IMR-90 (cell line): ENCODE data around the gene ABI3. TPM values are rescaled to one million over a fixed set of nuclear protein-coding genes. Genes with fewer than 3 reads are reported as not detected.

Experiments used
- ATAC-seq: fragments of 200-7000 bp; cut with Tn5 transposase; 2 replicates; pipeline ENCODE4 v1.9.1; 2020; ENCODE audit warnings: low read depth, mild to moderate bottlenecking, moderate library complexity
- BruUV-seq: library from RNA; stranded (reverse); fragments of 400-500 nt; replicated peaks from 2 replicates; lab custom pipeline; 2021; lab: Mats Ljungman, UMichigan
- CTCF ChIA-PET: fragments of 300-600 bp; formaldehyde crosslinking; extraction: SDS; loops from one replicate; lab custom pipeline; 2021; ENCODE audit warnings: antibody characterized with exemption; lab: Yijun Ruan, JAX
- POLR2A ChIA-PET: fragments of 300-600 bp; sonication (Branson Sonifier 250); formaldehyde crosslinking; loops from one replicate; lab custom pipeline; 2022; ENCODE audit warnings: antibody characterized with exemption; ENCODE audit not compliant: unreplicated experiment; lab: Charles Lee
- DNase-seq: peaks from one replicate; pipeline ENCODE4 v3.0.0; 2013
- H2AFZ ChIP-seq: replicated peaks from 2 replicates; pipeline ENCODE3; 2013; ENCODE audit warnings: low read length, mild to moderate bottlenecking; ENCODE audit not compliant: poor library complexity
- H2AK5ac ChIP-seq: 2 replicates; pipeline ENCODE4 v1.6.1; 2013; ENCODE audit warnings: low read depth, low read length, inconsistent platforms
- H2AK9ac ChIP-seq: replicated peaks from 2 replicates; pipeline ENCODE3; 2013; ENCODE audit warnings: mild to moderate bottlenecking, low read depth, low read length, moderate library complexity; ENCODE audit not compliant: poor library complexity
- H2BK120ac ChIP-seq: 2 replicates; pipeline ENCODE4 v1.6.1; 2013; ENCODE audit warnings: low read depth, low read length, inconsistent platforms
- H2BK15ac ChIP-seq: 3 replicates; pipeline ENCODE4 v1.6.1; 2013; ENCODE audit warnings: low read depth, low read length, inconsistent platforms
- H2BK20ac ChIP-seq: 2 replicates; pipeline ENCODE4 v1.6.1; 2013; ENCODE audit warnings: low read depth, mild to moderate bottlenecking, inconsistent platforms, low read length, moderate library complexity
- H2BK5ac ChIP-seq: 2 replicates; pipeline ENCODE4 v1.6.1; 2013; ENCODE audit warnings: mild to moderate bottlenecking, low read depth, low read length, inconsistent platforms; ENCODE audit not compliant: poor library complexity, severe bottlenecking
- H3K14ac ChIP-seq: replicated peaks from 2 replicates; pipeline ENCODE4 v1.6.1; 2013; ENCODE audit warnings: low read depth, low read length, inconsistent platforms
- H3K18ac ChIP-seq: 2 replicates; pipeline ENCODE4 v1.6.1; 2013; ENCODE audit warnings: low read depth, low read length, control low read depth
- H3K23ac ChIP-seq: 2 replicates; pipeline ENCODE4 v1.6.1; 2013; ENCODE audit warnings: low read depth, low read length, inconsistent platforms
- H3K27ac ChIP-seq: 2 replicates; pipeline ENCODE4 v1.5.1; 2013; ENCODE audit warnings: mild to moderate bottlenecking, control low read depth, low read length; ENCODE audit not compliant: insufficient read depth
- H3K27me3 ChIP-seq: 2 replicates; pipeline ENCODE4 v1.6.1; 2013; ENCODE audit warnings: low read length; ENCODE audit not compliant: control insufficient read depth, insufficient read depth
- H3K36me3 ChIP-seq: 2 replicates; pipeline ENCODE4 v1.6.1; 2013; ENCODE audit warnings: low read length, mixed read lengths; ENCODE audit not compliant: control insufficient read depth, insufficient read depth
- H3K4ac ChIP-seq: 2 replicates; pipeline ENCODE4 v1.6.1; 2013; ENCODE audit warnings: low read depth, low read length, inconsistent platforms
- H3K4me1 ChIP-seq: 2 replicates; pipeline ENCODE4 v1.6.1; 2013; ENCODE audit warnings: low read length, mixed read lengths; ENCODE audit not compliant: control insufficient read depth, insufficient read depth
- H3K4me2 ChIP-seq: 2 replicates; pipeline ENCODE4 v1.6.1; 2013; ENCODE audit warnings: low read depth, mild to moderate bottlenecking, control low read depth, low read length, moderate library complexity
- H3K4me3 ChIP-seq: 2 replicates; pipeline ENCODE4 v1.5.1; 2013; ENCODE audit warnings: low read depth, mild to moderate bottlenecking, control low read depth, low read length, moderate library complexity; ENCODE audit not compliant: insufficient read depth
- H3K56ac ChIP-seq: 2 replicates; pipeline ENCODE4 v1.6.1; 2013; ENCODE audit warnings: low read length, inconsistent platforms; ENCODE audit not compliant: insufficient read depth; ENCODE audit errors: extremely low read depth
- H3K79me1 ChIP-seq, 2 experiments: 2 replicates each; pipeline ENCODE4 v1.6.1; 2013; ENCODE audit warnings: low read length in 2 of 2, inconsistent platforms in 1 of 2, low read depth in 1 of 2
- H3K9ac ChIP-seq: 2 replicates; pipeline ENCODE4 v1.6.1; 2013; ENCODE audit warnings: low read depth, low read length, control low read depth
- H3K9me1 ChIP-seq: 2 replicates; pipeline ENCODE4 v1.6.1; 2013; ENCODE audit warnings: low read length, inconsistent platforms; ENCODE audit not compliant: insufficient read depth
- H3K9me3 ChIP-seq: 2 replicates; pipeline ENCODE4 v1.6.1; 2013; ENCODE audit warnings: low read length; ENCODE audit not compliant: control insufficient read depth, insufficient read depth
- H4K20me1 ChIP-seq: 2 replicates; pipeline ENCODE4 v1.6.1; 2013; ENCODE audit warnings: low read length, inconsistent platforms; ENCODE audit not compliant: insufficient read depth
- H4K5ac ChIP-seq: 2 replicates; pipeline ENCODE4 v1.6.1; 2013; ENCODE audit warnings: mild to moderate bottlenecking, low read depth, low read length, control low read depth
- H4K8ac ChIP-seq, 2 experiments: 2 replicates each; pipeline ENCODE4 v1.6.1; 2013; ENCODE audit warnings: low read depth in 2 of 2, low read length in 2 of 2, control low read depth in 1 of 2, inconsistent platforms in 1 of 2
- H4K91ac ChIP-seq: 2 replicates; pipeline ENCODE4 v1.6.1; 2013; ENCODE audit warnings: low read depth, low read length, inconsistent platforms; ENCODE audit not compliant: insufficient read depth
- BHLHE40 ChIP-seq: fragments of 150-350 bp; IDR thresholded peaks from 2 replicates; pipeline ENCODE4 v1.6.1; 2016; ENCODE audit warnings: mild to moderate bottlenecking, low read depth, low read length
- CEBPB ChIP-seq: IDR thresholded peaks from 2 replicates; pipeline ENCODE4 v1.6.1; 2012; ENCODE audit warnings: low read depth, low read length, improper control_type of control experiment
- CHD1 ChIP-seq: IDR thresholded peaks from 2 replicates; pipeline ENCODE4 v1.6.1; 2012; ENCODE audit warnings: low read depth, low read length, improper control_type of control experiment
- FOS ChIP-seq: fragments of 150-350 bp; IDR thresholded peaks from 2 replicates; pipeline ENCODE4 v1.6.1; 2016; ENCODE audit warnings: low read depth, low read length
- MAFK ChIP-seq: IDR thresholded peaks from 2 replicates; pipeline ENCODE4 v1.6.1; 2012; ENCODE audit warnings: low read depth, low read length, improper control_type of control experiment
- MAZ ChIP-seq: IDR thresholded peaks from 2 replicates; pipeline ENCODE4 v1.6.1; 2012; ENCODE audit warnings: low read depth, mild to moderate bottlenecking, low read length, improper control_type of control experiment, moderate library complexity, borderline replicate concordance
- MXI1 ChIP-seq: IDR thresholded peaks from 2 replicates; pipeline ENCODE4 v1.6.1; 2012; ENCODE audit warnings: low read depth, mild to moderate bottlenecking, low read length, moderate library complexity, borderline replicate concordance
- NFE2L2 ChIP-seq: fragments of 150-350 bp; IDR thresholded peaks from 2 replicates; pipeline ENCODE4 v1.6.1; 2016; ENCODE audit warnings: low read depth, mild to moderate bottlenecking, low read length
- POLR2A ChIP-seq: IDR thresholded peaks from 2 replicates; pipeline ENCODE4 v1.6.1; 2012; ENCODE audit warnings: mild to moderate bottlenecking, low read depth, low read length
- RAD21 ChIP-seq: IDR thresholded peaks from 2 replicates; pipeline ENCODE4 v1.6.1; 2012; ENCODE audit warnings: low read length, improper control_type of control experiment
- RCOR1 ChIP-seq: IDR thresholded peaks from 2 replicates; pipeline ENCODE4 v1.6.1; 2012; ENCODE audit warnings: mild to moderate bottlenecking, low read length, improper control_type of control experiment; ENCODE audit not compliant: insufficient replicate concordance
- RFX5 ChIP-seq: IDR thresholded peaks from 2 replicates; pipeline ENCODE4 v1.8.0; 2012; ENCODE audit warnings: low read depth, mild to moderate bottlenecking, low read length, moderate library complexity
- SMC3 ChIP-seq: fragments of 150-350 bp; IDR thresholded peaks from 2 replicates; pipeline ENCODE4 v1.6.1; 2016; ENCODE audit warnings: low read depth, mild to moderate bottlenecking, antibody characterized with exemption, low read length, moderate library complexity
- WGBS, 2 experiments: methylation state at CpG; one replicate each; pipeline versions ENCODE4 v1.1.5 to v1.1.7; 2013; ENCODE audit warnings: missing lambda C conversion rate in 2 of 2; ENCODE audit not compliant: insufficient read length in 1 of 2; ENCODE audit errors: extremely low coverage in 2 of 2; 5-methylcytosine and 5-hydroxymethylcytosine counted together
- dilution Hi-C: fragments of 300-500 bp; cut with HindIII; formaldehyde crosslinking; loops from one replicate; pipeline ENCODE4 v1.14.3; 2018; ENCODE audit warnings: low sequenced_read_pairs; ENCODE audit not compliant: unreplicated experiment
- in situ Hi-C: fragments of 300-500 bp; cut with MboI; formaldehyde crosslinking; loops from 3 replicates; pipeline ENCODE4 v1.14.3; 2019; ENCODE audit warnings: low sequenced_read_pairs, inconsistent platforms, mixed read lengths
- intact Hi-C: fragments of 100-400 bp; cut with micrococcal nuclease; formaldehyde crosslinking; loops from 2 replicates; pipeline ENCODE4 v1.10.0; 2022
- polyA plus RNA-seq, 3 experiments: library from polyadenylated mRNA; depleted of rRNA; stranded (reverse); fragments of >200 nt; gene quantifications; 2 replicates each; pipeline ENCODE4 v1.2.3, GENCODE V29; 2012; ENCODE audit warnings: low replicate concordance in 1 of 3
- total RNA-seq: library from RNA; depleted of rRNA; stranded (reverse); fragments of >200 nt; gene quantifications from 2 replicates; pipeline ENCODE4 v1.2.3, GENCODE V29; 2012
- TF ChIP-seq, protein P1 (sequence below): fragments of 150-350 bp; IDR thresholded peaks from 2 replicates; pipeline ENCODE4 v1.6.1; 2017; ENCODE audit warnings: mild to moderate bottlenecking, antibody characterized with exemption, low read length, low read depth
- TF ChIP-seq, protein P2 (sequence below): fragments of 150-350 bp; IDR thresholded peaks from 2 replicates; pipeline ENCODE4 v1.6.1; 2016; ENCODE audit warnings: low read depth, mild to moderate bottlenecking, low read length, moderate library complexity, borderline replicate concordance
- TF ChIP-seq, protein P3 (sequence below): conservative IDR thresholded peaks from 2 replicates; pipeline ENCODE4 v1.5.1; 2012; ENCODE audit warnings: mild to moderate bottlenecking, low read depth, low read length, improper control_type of control experiment

The ABI3 gene
- total and polyA plus RNA-seq, 2 of the 4 experiments (the other 2 are of a cell fraction), result 1.1 to 1.2 TPM

DNA sequence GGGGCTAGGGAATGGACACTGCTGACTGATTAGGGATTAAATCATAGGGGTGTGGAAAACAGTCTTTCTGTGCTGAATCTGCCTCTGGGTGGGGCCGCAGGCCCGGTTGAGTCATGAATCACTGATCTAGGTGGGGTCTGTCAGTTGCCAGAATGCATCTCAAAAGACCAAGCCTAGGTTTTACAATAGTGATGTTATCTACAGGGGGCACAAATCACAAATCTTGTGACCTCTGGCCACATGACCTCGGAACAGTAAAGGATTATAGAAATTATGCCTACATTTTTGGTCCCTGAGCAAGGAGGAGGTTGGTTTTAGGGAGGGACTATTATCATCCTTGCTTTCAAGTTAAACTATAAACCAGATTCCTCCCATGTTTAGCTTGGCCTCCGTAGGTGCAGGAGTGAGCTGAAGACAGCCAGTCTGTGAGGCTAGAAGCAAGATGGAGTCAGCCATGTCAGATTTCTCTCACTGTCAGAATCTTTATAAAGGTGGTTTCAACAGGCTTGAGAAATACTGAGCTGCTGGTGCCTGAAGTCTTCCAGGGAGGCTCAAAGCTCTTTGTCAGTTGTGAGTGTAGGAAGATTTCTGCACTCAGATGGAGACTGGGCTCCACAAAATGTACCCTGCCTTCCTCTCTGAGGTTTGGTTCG lies 13.0 kb upstream of the ABI3 start:
- H3K9me3 ChIP-seq, result no peaks in the 10 kb centered on the region
- in situ Hi-C loops, result no loop called here
- no peak overlapping the region for H3K14ac ChIP-seq
- no peak for DNase-seq
- no peak for ATAC-seq
- CTCF ChIA-PET, result no interaction called here
- no peaks in the 10 kb centered on the region for H3K36me3 ChIP-seq
- BruUV-seq, result no TSS peak
- 0 out of 2 replicates have a peak, but pooled peaks cover 4% of the 10 kb centered on the region for H3K9me1 ChIP-seq
- no peak overlapping the region for H3K4me3 ChIP-seq
- H4K5ac ChIP-seq, result no peak overlapping the region
- H2BK15ac ChIP-seq, result no peak overlapping the region
- no peak overlapping the region for H2AFZ ChIP-seq
- no CpG with 5 or more reads among the region's 5 CpGs for WGBS, 2 experiments
- no peak overlapping the region for H3K4me2 ChIP-seq
- intact Hi-C loops, result loop anchor here (10.0 kb wide), 1 partner anchor 867 kb away; no protein-coding TSS in a partner anchor
- dilution Hi-C loops, result no loop called here
- H4K91ac ChIP-seq, result no peak overlapping the region
- H2BK5ac ChIP-seq, result no peak overlapping the region
- no peaks in the 10 kb centered on the region for H3K79me1 ChIP-seq
- H2BK20ac ChIP-seq, result no peak overlapping the region
- no peak overlapping the region for H3K23ac ChIP-seq
- H3K56ac ChIP-seq, result no peak overlapping the region
- H3K4ac ChIP-seq, result no peak overlapping the region
- no peak overlapping the region for H3K27ac ChIP-seq
- H3K4me1 ChIP-seq, result no peaks in the 10 kb centered on the region
- H2BK120ac ChIP-seq, result no peak overlapping the region
- H2AK9ac ChIP-seq, result no peak overlapping the region
- H4K20me1 ChIP-seq, result peaks cover 3% of the 10 kb centered on the region
- POLR2A ChIA-PET, result no interaction called here
- TF ChIP-seq RFX5, result no peak
- TF ChIP-seq BHLHE40, result no peak
- TF ChIP-seq CEBPB, result no peak
- no peak for TF ChIP-seq RCOR1
- TF ChIP-seq NFE2L2, result no peak
- TF ChIP-seq, protein P1, sequence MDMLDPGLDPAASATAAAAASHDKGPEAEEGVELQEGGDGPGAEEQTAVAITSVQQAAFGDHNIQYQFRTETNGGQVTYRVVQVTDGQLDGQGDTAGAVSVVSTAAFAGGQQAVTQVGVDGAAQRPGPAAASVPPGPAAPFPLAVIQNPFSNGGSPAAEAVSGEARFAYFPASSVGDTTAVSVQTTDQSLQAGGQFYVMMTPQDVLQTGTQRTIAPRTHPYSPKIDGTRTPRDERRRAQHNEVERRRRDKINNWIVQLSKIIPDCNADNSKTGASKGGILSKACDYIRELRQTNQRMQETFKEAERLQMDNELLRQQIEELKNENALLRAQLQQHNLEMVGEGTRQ, result no peak
- TF ChIP-seq, protein P2, sequence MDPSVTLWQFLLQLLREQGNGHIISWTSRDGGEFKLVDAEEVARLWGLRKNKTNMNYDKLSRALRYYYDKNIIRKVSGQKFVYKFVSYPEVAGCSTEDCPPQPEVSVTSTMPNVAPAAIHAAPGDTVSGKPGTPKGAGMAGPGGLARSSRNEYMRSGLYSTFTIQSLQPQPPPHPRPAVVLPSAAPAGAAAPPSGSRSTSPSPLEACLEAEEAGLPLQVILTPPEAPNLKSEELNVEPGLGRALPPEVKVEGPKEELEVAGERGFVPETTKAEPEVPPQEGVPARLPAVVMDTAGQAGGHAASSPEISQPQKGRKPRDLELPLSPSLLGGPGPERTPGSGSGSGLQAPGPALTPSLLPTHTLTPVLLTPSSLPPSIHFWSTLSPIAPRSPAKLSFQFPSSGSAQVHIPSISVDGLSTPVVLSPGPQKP, result no peak
- TF ChIP-seq MAFK, result no peak
- no peak for TF ChIP-seq MXI1
- TF ChIP-seq MAZ, result no peak
- TF ChIP-seq POLR2A, result no peak
- TF ChIP-seq SMC3, result no peak
- no peak for TF ChIP-seq FOS
- TF ChIP-seq CHD1, result no peak
- TF ChIP-seq, protein P3, sequence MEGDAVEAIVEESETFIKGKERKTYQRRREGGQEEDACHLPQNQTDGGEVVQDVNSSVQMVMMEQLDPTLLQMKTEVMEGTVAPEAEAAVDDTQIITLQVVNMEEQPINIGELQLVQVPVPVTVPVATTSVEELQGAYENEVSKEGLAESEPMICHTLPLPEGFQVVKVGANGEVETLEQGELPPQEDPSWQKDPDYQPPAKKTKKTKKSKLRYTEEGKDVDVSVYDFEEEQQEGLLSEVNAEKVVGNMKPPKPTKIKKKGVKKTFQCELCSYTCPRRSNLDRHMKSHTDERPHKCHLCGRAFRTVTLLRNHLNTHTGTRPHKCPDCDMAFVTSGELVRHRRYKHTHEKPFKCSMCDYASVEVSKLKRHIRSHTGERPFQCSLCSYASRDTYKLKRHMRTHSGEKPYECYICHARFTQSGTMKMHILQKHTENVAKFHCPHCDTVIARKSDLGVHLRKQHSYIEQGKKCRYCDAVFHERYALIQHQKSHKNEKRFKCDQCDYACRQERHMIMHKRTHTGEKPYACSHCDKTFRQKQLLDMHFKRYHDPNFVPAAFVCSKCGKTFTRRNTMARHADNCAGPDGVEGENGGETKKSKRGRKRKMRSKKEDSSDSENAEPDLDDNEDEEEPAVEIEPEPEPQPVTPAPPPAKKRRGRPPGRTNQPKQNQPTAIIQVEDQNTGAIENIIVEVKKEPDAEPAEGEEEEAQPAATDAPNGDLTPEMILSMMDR, result no peak
- TF ChIP-seq RAD21, result no peak
- no peak overlapping the region for H3K9ac ChIP-seq
- H4K8ac ChIP-seq, result no peak overlapping the region
- H3K27me3 ChIP-seq, result no peaks in the 10 kb centered on the region
- no peak overlapping the region for H2AK5ac ChIP-seq
- H3K18ac ChIP-seq, result no peak overlapping the region
